Activated CD4-positive, CD25-positive, alpha-beta regulatory T cell treated with anti-CD3 and anti-CD28 coated beads, Interleukin-2, amount 50 U/mL, for 72 hours (primary cell): Measurements from ENCODE around the gene CEMIP.

Source experiments
- DNase-seq: peaks from one replicate; pipeline ENCODE4 v3.0.0; 2021

Gene CEMIP

GRCh38 chr15:80895091-80895490 lies 115.9 kb downstream of the CEMIP start:
- no peak for DNase-seq

GRCh38 chr15:80895965-80896364 lies 116.8 kb downstream of the CEMIP start:
- no peak for DNase-seq

GRCh38 chr15:80898040-80898439 lies 118.9 kb downstream of the CEMIP start:
- DNase-seq = no peak

GRCh38 chr15:80902298-80902801 lies 123.2 kb downstream of the CEMIP start:
- DNase-seq = no peak

- no peak for DNase-seq
Measured at GRCh38 chr15:80904998-80905397, 125.8 kb downstream of the CEMIP start.

GRCh38 chr15:80906159-80906766 lies 127.1 kb downstream of the CEMIP start:
- DNase-seq = no peak

- DNase-seq = no peak
Measured at GRCh38 chr15:80911821-80912220, 132.7 kb downstream of the CEMIP start.

GRCh38 chr15:80912673-80913072 lies 133.5 kb downstream of the CEMIP start:
- no peak for DNase-seq

GRCh38 chr15:80913541-80913940 lies 134.4 kb downstream of the CEMIP start:
- DNase-seq = no peak

GRCh38 chr15:80915472-80915871 lies 136.3 kb downstream of the CEMIP start:
- DNase-seq = no peak

- no peak for DNase-seq
Measured at GRCh38 chr15:80916056-80916455, 136.9 kb downstream of the CEMIP start.

- no peak for DNase-seq
Measured at GRCh38 chr15:80918196-80918783, 139.1 kb downstream of the CEMIP start.

GRCh38 chr15:80920271-80920699 lies 141.1 kb downstream of the CEMIP start:
- no peak for DNase-seq

- no peak for DNase-seq
Measured at GRCh38 chr15:80921736-80922410, 142.7 kb downstream of the CEMIP start.

GRCh38 chr15:80923668-80924067 lies 144.5 kb downstream of the CEMIP start:
- DNase-seq = no peak

- no peak for DNase-seq
Measured at GRCh38 chr15:80924278-80924677, 145.1 kb downstream of the CEMIP start.

- no peak for DNase-seq
Measured at GRCh38 chr15:80925597-80926059, 146.5 kb downstream of the CEMIP start.

- DNase-seq = no peak
Measured at GRCh38 chr15:80926126-80926525, 147.0 kb downstream of the CEMIP start.

- no peak for DNase-seq
Measured at GRCh38 chr15:80929225-80929624, 150.1 kb downstream of the CEMIP start.

GRCh38 chr15:80929689-80930088 lies 150.5 kb downstream of the CEMIP start:
- DNase-seq = no peak

GRCh38 chr15:80931191-80931590 lies 152.0 kb downstream of the CEMIP start:
- DNase-seq = no peak

GRCh38 chr15:80931721-80932512 lies 152.7 kb downstream of the CEMIP start:
- no peak for DNase-seq

- DNase-seq = no peak
Measured at GRCh38 chr15:80932513-80932815, 153.3 kb downstream of the CEMIP start.

GRCh38 chr15:80932989-80933388 lies 153.8 kb downstream of the CEMIP start:
- DNase-seq = no peak
